CD4-positive, alpha-beta T cell treated with Interleukin-2 at 100 ng/mL for 4 hours (primary cell): ENCODE results near the gene WASF3.

Experiments
- DNase-seq: peaks from one replicate; pipeline ENCODE4 v3.0.0-alpha.2; 2020; ENCODE audit warnings: low spot score

The WASF3 gene

DNA sequence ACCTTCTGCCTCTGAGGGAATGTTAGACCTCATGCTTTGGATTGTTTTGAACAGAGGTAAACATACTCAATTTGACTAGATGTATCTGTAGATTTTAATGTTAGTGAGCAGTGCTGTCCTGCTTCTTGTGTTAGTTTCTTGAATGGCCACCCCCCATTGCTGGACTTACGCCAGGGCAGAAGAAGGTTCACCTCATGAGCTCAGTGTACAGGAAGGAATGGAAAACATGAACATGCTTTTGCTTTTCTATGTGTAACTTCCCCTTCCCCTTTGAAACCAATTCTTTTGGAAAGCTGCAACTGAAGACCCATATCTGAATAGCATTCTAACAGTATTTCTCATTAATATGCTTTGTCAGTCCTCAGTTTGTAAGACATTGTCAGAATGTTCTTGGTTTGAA, 32.3 kb downstream of the WASF3 start:
- no peak for DNase-seq

DNA sequence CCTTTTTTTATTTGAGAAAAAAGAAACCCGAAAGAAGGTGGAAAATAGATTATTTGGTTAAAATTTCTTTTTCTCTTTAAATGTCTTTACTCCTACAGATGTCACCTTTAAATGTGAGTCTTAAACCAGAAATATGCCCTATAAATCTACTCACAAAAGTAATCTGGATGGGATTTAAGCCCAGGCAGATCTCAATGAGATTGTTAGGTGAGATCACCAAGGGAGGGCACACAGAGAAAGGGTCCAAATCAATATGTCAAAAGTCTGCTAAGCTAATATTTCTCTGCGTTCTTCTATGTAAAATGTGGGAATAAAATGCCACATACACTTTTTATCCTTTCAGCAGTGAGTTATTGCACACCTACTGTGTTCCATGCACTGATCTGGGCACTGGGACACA, 32.9 kb downstream of the WASF3 start:
- DNase-seq, result no peak

GRCh38 chr13:26590951-26591350, 33.5 kb downstream of the WASF3 start:
- no peak for DNase-seq

DNA sequence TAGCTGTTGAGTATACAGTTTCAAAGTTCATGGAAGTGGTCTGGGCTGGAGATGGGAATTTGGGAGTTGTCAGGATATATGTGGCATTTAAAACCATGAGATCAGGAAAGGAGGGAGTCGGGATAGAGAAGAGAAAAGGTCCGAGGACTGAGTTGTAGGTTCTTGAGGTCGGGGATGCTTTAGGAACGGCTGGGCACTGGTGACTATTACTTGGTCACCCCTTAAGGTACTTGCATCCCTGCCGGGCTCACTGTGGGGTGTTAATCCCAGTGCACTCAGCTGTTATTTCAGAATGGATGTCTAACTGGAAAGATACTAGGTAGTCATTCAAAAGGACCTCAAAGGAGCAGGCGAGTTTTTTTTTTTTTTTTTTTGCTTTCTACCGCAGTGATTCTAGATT, 34.2 kb downstream of the WASF3 start:
- no peak for DNase-seq

DNA sequence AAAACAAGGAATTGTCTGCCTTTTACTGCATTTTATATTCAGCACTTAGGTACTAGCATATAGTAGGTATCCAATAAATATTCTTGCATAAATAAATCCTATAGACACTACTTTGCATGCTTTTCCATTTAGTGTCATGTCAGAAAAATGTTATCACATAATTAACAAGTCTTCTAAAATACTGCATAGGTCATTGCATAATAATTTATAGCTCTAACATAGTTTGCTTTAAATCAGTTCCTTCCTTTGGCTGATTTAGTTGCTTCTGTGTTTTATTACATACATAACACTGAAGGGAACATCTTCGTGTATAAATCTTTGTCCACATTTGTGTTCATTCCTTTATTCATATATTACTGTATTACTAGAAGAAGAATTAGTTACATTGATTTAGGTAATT, 36.2 kb downstream of the WASF3 start:
- DNase-seq, result no peak

DNA sequence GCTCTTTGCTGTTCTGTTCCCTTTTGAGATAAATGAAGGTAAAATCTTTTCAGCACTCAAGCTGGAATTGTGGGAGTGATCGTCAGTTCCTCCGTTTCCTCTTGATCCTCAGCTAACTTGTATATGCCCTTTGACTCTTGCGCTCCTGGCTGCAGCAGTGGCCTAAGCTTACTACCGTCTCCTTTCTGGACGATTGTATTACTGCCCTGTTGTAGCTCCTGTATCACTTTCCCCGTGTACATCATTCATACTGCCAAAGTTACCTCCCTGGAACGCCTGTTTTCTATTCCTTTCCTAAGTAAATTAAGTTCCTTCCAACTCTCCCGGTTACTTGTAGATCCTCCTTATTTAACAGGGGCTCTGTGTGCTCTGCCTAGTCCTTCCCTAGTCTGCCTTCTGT, 36.9 kb downstream of the WASF3 start:
- no peak for DNase-seq

DNA sequence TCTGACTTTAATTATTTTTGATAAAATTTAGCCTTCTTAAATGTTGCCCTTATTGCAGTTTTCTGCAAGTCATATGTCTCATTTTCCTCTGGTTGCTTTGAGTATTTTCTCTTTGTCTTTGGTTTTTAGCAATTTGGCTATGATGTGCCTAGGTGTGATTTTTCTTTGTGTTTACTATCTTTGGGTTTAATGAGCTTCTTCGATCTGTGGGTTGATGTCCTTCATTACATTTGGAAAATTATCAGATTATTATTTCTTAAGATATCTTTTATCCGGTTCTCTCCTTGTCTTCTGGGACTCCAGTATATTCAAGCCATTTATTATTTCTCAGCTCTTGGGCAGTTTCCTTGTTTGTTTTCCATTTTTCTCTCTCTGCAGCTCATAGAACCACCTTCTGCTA, 39.0 kb downstream of the WASF3 start:
- DNase-seq, result no peak

DNA sequence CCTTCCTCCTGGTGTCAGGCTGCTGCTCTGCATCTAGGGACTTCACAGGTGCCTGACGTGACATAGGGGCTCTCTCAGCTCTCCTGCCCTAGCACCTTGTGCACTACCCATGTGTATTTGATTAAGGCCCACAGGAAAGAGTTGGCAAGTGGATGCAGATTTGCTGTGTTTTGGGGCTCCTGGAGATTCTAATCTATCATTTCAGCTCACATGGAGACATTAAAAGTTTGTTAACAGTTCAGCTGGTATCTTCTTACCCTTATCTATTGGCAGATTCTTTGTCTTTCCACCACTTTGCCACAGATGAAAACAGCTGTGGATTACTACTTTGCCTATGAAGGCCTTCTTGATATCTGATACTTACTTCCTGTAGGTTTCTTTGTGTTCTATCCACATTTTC, 41.9 kb downstream of the WASF3 start:
- DNase-seq, result no peak

- DNase-seq, result no peak
Measured at GRCh38 chr13:26599860-26600259, 42.4 kb downstream of the WASF3 start.

- DNase-seq, result no peak
Measured at GRCh38 chr13:26600343-26600742, 42.9 kb downstream of the WASF3 start.

DNA sequence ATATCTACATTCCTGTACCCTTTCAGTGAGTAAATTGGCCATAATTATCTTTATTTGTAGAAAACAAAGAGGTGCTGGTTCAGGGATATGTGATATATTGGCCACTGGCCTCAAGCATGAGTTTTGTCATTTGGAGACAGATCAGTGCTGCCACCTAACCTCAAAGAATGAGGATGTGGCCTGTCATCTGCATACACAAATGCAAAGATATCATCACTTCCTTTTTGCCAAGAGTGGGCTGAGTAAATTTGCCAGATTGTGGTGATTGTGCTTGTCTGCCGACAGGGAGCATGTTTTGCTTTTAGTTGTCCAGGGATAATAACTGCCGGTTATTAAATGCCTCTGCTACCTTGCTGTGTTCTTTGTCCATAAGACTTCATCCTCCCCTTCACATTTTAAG, 44.2 kb downstream of the WASF3 start:
- no peak for DNase-seq

- no peak for DNase-seq
Measured at GRCh38 chr13:26602783-26603182, 45.3 kb downstream of the WASF3 start.

DNA sequence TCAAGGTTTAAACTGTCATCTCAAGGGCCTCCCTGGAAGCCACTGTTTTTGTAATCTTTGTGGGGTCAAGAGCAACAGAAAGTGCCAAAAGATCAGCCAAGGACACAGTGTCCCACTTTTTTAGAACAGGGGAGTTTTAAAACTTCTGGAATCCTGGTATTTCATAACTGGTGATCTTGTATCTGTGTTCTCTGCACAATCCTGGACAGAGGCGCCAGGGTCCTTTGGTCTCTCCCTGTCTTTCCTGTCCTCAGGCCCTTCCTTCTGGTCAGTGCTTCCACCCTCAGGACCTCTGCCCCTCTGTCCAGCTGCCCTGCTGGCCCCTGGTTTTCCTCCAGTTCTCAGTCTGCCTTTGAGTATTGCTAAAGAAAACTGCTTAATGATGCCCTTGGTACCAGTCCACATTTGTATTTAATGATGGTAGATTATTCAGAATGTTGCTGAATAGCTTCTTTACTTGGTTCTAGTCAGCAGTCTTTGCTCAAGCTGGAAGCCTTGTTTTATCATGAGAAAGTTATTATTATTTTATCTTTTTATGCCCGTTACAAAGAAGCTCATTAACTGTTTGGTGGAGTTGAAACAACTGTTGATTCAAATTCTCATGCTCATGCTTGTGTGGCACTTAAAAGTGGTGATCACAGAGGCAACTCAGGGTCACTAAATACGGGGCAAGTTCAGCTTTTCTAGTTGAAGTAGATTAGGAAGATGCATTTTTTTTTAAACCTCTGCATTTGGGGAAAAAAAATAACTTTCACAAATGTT, 47.5 kb downstream of the WASF3 start:
- DNase-seq, result no peak

DNA sequence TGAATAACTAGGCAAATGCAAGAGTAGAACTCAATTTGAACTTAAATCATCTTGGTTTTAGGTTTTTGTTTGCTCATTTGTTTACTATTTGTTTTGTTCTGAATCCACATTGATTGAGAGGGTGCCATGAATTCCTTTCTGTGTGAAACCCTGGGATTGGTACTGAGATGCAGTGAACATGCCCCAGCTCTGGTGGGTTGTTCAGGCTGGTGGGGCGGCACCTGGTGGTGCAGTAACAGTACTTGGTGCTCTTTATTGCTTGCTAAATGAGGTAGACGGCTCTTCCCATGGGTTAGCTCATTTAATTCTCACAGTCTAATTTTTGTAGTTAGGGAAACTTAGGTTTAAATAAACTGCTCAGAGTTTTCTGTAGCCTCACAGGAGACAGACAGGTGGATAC, 48.4 kb downstream of the WASF3 start:
- no peak for DNase-seq

GRCh38 chr13:26606631-26607030, 49.1 kb downstream of the WASF3 start:
- DNase-seq, result no peak

GRCh38 chr13:26614721-26615120, 57.2 kb downstream of the WASF3 start:
- no peak for DNase-seq

- DNase-seq, result no peak
Measured at GRCh38 chr13:26616126-26616525, 58.6 kb downstream of the WASF3 start.

- DNase-seq, result no peak
Measured at GRCh38 chr13:26618726-26619125, 61.2 kb downstream of the WASF3 start.

GRCh38 chr13:26619358-26619757, 61.9 kb downstream of the WASF3 start:
- DNase-seq, result no peak

- DNase-seq, result no peak
Measured at GRCh38 chr13:26621731-26622401, 64.4 kb downstream of the WASF3 start.

- DNase-seq, result no peak
Measured at GRCh38 chr13:26623125-26623524, 65.6 kb downstream of the WASF3 start.

- no peak for DNase-seq
Measured at GRCh38 chr13:26624572-26624971, 67.1 kb downstream of the WASF3 start.

GRCh38 chr13:26626271-26626670, 68.8 kb downstream of the WASF3 start:
- DNase-seq, result no peak

DNA sequence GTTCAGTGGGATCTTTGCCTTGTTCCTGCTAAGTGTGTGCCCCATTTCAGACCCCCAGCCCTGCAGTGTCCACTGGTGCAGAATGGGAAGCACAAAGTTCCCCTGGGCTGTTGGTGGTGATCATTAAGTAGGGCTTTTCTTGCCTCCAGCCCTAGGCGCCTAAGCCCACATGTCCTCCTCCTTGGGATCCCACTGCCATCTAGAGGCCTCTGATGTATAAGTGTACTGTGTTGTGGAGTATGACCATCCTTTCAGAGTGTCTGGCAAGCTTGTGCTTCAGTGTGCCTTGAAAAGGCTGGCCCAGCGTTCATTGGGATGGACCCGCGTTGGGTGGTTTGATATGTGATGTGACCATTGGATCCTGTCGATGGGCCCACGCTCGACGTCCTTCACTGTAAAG, 71.2 kb downstream of the WASF3 start:
- no peak for DNase-seq
